Stimulated activated CD4-positive, alpha-beta T cell treated with anti-CD3 and anti-CD28 coated beads, TNF-alpha, amount 100 ng/mL, for 1 hour (primary cell): ENCODE measurements around the gene RFTN2.
"Not testable (repeated sequence)": the region's sequence is repeated elsewhere in the genome, so short reads cannot be mapped to it uniquely, and the experiment has no call there.

Experiments used
- DNase-seq, 3 donors: peaks; one replicate each; pipeline ENCODE4 v3.0.0-alpha.2; 2020; ENCODE audit warnings: low read depth in 3 of 3, low spot score in 1 of 3

The RFTN2 gene

DNA sequence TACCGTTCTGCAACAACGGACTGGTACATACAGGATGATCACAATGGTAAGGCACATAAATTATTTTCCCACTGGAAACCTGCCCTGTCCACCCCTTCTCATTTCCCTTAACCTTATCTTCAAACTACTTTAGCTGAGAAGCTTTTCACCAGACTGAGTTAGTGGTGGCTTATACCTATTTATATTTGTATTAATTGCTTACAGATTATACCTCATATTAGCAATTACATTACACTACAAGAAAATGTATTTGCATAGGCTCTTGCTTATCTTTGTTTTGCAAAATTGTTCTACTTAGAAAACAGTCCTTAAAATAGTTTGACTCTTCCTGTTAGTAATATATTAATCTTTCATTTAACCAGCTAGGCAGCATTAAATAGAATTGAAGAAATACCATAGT is 124.1 kb downstream of the RFTN2 start:
- not testable (repeated sequence) for DNase-seq

DNA sequence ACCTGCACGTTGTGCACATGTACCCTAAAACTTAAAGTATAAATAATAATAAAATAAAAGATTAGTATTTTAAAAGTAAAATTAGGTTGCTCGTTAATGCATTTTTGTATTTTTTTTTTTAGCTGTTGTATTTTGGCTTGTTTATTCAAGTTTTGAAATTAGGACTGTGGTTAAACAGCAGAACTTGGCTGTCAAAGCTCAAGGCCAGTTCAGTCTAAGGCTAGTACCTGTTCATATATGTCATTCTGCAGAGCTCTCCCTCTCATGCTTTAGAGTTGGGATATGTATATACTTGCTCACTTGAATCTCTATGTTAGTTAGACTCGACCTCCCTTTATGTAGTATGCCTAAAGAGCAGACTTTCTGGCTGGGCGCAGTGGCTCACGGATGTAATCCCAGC is 126.8 kb downstream of the RFTN2 start:
- DNase-seq: no peak

DNA sequence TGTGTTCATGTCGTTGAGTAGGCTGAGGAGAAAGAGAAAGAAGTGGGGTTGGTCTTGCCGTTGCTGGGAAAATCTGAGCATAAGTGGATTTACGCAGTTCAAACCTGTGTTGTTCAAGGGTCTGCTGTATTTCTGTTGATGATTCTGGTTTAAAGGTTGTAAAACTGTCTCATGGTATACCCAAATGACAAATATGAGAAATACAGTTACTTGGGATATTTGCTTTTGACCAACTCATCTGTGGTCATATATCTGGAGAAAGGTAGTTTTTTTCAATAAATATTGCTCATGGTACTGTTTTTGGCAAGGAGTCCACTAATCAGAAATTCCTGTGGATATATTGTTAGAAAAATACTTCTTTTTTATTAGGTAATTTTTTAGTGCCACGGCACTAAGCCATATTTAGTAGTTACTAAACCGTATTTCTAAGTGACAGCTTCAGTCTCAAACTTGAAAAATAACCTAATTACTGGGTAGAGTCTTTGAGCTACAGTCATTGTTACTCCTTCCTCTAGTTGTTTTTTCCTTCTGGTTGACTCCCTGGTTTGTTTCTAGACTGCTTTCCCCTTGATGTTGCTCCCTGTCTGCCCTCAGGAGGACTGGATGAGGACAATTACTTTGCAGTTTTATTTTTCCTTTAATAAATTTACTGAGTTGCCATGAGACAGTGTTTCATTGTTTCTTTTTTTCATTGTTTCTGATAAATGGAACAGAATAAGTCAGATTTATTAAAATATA is 128.1 kb downstream of the RFTN2 start:
- DNase-seq: no peak

DNA sequence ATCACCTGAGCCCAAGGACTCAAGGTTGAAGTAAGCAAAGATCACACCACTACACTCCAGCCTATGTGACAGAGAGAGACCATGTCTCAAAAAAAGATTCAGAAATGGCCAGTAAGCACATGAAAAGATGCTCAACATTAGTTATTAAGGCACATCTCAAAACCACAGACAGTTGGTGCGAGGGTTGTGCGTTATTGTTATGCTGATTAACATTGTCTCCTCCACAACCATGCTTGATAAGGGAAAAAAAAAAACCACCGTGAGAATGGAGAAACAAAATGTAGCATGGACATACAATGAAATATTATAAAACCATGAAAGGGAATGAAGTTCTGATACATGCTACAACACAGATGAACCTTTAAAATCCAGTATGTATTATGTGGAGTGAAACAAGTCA is 132.2 kb downstream of the RFTN2 start:
- DNase-seq: no peak

DNA sequence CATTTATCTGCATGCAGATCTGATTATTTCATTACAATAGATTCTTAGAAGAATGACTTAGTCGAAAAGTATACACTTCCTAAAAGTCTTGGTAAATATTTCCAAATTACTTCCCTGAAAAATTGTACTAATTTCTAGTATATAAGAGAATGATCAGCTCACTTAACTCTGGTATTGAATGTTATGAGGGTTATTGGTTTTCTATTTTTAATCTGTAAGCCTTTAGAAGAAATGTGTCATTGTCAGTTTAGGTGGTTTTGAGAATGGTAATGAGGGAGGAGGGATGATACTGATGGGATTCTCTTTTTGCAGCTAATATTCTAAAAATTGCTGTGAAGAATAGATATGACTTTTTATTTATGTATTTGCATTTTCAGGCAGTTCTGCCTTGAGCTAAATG is 135.7 kb downstream of the RFTN2 start:
- DNase-seq: no peak

DNA sequence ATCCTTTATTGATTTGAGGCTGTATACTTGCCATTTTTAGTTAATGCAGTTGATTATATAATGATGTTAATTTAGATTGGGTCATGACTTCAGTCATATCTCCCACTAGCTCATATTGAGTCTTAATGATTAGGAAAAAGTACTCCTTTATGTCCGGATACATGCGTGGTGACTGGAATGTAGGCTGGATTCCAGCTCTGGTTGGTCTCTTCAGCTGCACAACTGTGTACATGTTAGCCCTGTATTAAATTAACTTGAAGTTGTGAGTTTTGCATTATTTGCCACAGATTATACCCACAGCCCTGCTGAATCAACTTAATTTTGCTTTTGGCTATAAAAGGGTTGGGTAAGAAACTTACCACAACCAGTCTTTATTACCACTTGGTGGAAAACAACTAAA is 137.0 kb downstream of the RFTN2 start:
- DNase-seq: no peak
